Heart left ventricle (tissue), 13 donors: ENCODE measurements around the gene SYNPO2.

Experiments
- CTCF ChIP-seq, 12 donors: fragments of 200-600 bp; sonication (generic) in 4 of 12; IDR thresholded peaks; one replicate each; pipeline versions ENCODE4 v1.5.0 to v1.8.0; 2018 to 2022; ENCODE audit warnings: antibody characterized with exemption in 12 of 12, mild to moderate bottlenecking in 5 of 12
- POLR2A ChIP-seq, 2 donors: fragments of 450-650 bp; IDR thresholded peaks; one replicate each; pipeline ENCODE4 v1.6.1; 2017; ENCODE audit warnings: antibody characterized with exemption in 2 of 2, mild to moderate bottlenecking in 2 of 2, moderate library complexity in 2 of 2
- donor health status: ischemic (EF 13 %, LVEDD 7.1; RV severe dilation, severe dysfunction).
- donor health status: DM: no; HTN: yes; CAD: no.
- donor health status: DM: no; HTN: no; CAD: no.
- donor health status: ischemic (EF 25% LVEDD 6.9; RV normal size, moderate dysfunction).
- donor health status: ischemic (EF 25% LVEDD 5.7; RV mildly dilated, moderate dysfunction).
- donor health status: ischemic (EF 35%, LVEDD 5.7; RV mildly dilated, moderate dysfunction).
- donor health status: nonischemic (EF 11% LVEDD 7.7; RV severe dilation, severe dysfunction).
- donor health status: DM: yes; HTN: yes; CAD: no.
- donor health status: PGD.
- donor health status: ischemic (EF 29% LVEDD 5.4; RV normal size, mild dysfunction).
- donor health status: nonischemic (EF 23%, LVEDD 6.1; RV moderate dilation, normal function).

GRCh38 chr4:119025916-119026661, 137.4 kb downstream of the SYNPO2 start:
- TF ChIP-seq CTCF (IDR thresholded peaks at IDR 0.05) (no peak), POLR2A (IDR thresholded peaks at IDR 0.05) (no peak)
